SH-SY5Y (cell line): ENCODE measurements around the gene NEFH.

Source experiments
- GATA2 ChIP-seq: IDR thresholded peaks from 2 replicates; pipeline ENCODE4 v1.6.1; 2011; ENCODE audit warnings: mild to moderate bottlenecking, low read depth, low read length
- GATA3 ChIP-seq: IDR thresholded peaks from 2 replicates; pipeline ENCODE4 v1.6.1; 2011; ENCODE audit warnings: low read depth, mild to moderate bottlenecking, low read length, moderate library complexity

GRCh38 chr22:29475550-29475949 lies 4.5 kb upstream of the NEFH start:
- no peak for TF ChIP-seq GATA2
- no peak for TF ChIP-seq GATA3
